Measurements from ENCODE around the gene LDB1.

GRCh38 chr10:102123223-102123622 lies 3.1 kb upstream of the LDB1 start:
- TF ChIP-seq ETV6 (CRISPR knock-in tag; IDR thresholded peaks at IDR 0.05) = no peak
- TF ChIP-seq CTCF (IDR thresholded peaks at IDR 0.05) = no peak
- no peak for TF ChIP-seq ATF3 (CRISPR knock-in tag; conservative IDR thresholded peaks at IDR 0.05)

Data from WTC11 (cell line).